HEK293 (cell line): ENCODE data around the gene CAPNS2.

Experiments used
- CTCF ChIA-PET: fragments of 350-600 bp; formaldehyde crosslinking; extraction: SDS; loops from one replicate; lab custom pipeline; 2021; ENCODE audit warnings: antibody characterized with exemption; lab: Yijun Ruan, JAX
- POLR2A ChIA-PET: fragments of 300-600 bp; formaldehyde crosslinking; extraction: SDS; loops from one replicate; lab custom pipeline; 2020; ENCODE audit warnings: antibody characterized with exemption, inconsistent platforms; lab: Yijun Ruan, JAX
- H3K27ac ChIP-seq: fragments of 200-500 bp; sonication (Bioruptor generic); 2 replicates; pipeline ENCODE4 v1.5.1; 2014; ENCODE audit warnings: low read depth, low read length, control low read depth, inconsistent platforms; ENCODE audit errors: extremely low read depth
- H3K36me3 ChIP-seq, 2 experiments: fragments of 200-500 bp in 1 of 2; sonication (Bioruptor generic) in 1 of 2; 1 replicate in 1 of 2; 2 replicates in 1 of 2; pipeline ENCODE4 v1.5.1; 2014 to 2017; ENCODE audit warnings: inconsistent platforms in 2 of 2, low read length in 2 of 2; ENCODE audit not compliant: control insufficient read depth in 2 of 2, insufficient read depth in 1 of 2
- H3K4me1 ChIP-seq: fragments of 200-500 bp; sonication (Bioruptor generic); 2 replicates; pipeline ENCODE4 v1.5.1; 2014; ENCODE audit warnings: mild to moderate bottlenecking, low read length, inconsistent platforms; ENCODE audit not compliant: control insufficient read depth, insufficient read depth
- H3K4me3 ChIP-seq: 2 replicates; pipeline ENCODE4 v1.5.1; 2011; ENCODE audit warnings: low read depth, mild to moderate bottlenecking, control low read depth, low read length, moderate library complexity
- H3K9me3 ChIP-seq: fragments of 200-500 bp; sonication (Bioruptor generic); 2 replicates; pipeline ENCODE4 v1.5.1; 2014; ENCODE audit warnings: low read depth, low read length, inconsistent platforms; ENCODE audit not compliant: control insufficient read depth, insufficient read depth
- BCL11A ChIP-seq: fragments of 450-650 bp; formaldehyde crosslinking; IDR thresholded peaks from 2 replicates; pipeline ENCODE4 v1.5.1; 2016; ENCODE audit warnings: low read depth, missing biosample characterization, missing genetic modification characterization
- HOXA7 ChIP-seq: sonication (generic); formaldehyde crosslinking; IDR thresholded peaks from 2 replicates; pipeline ENCODE4 v1.8.1; 2022; ENCODE audit warnings: missing genetic modification reagents, borderline replicate concordance
- MZF1 ChIP-seq: fragments of 450-650 bp; formaldehyde crosslinking; IDR thresholded peaks from 2 replicates; pipeline ENCODE4 v1.5.1; 2017; ENCODE audit warnings: missing biosample characterization, missing genetic modification characterization, borderline replicate concordance
- PRDM6 ChIP-seq: fragments of 450-650 bp; formaldehyde crosslinking; IDR thresholded peaks from 2 replicates; pipeline ENCODE4 v1.5.1; 2017; ENCODE audit warnings: missing biosample characterization, missing genetic modification characterization
- ZBTB6 ChIP-seq: fragments of 450-650 bp; formaldehyde crosslinking; IDR thresholded peaks from 2 replicates; pipeline ENCODE4 v1.5.1; 2017; ENCODE audit warnings: missing biosample characterization, missing genetic modification characterization
- ZBTB8A ChIP-seq: fragments of 450-650 bp; formaldehyde crosslinking; IDR thresholded peaks from 2 replicates; pipeline ENCODE4 v1.5.1; 2016; ENCODE audit warnings: missing biosample characterization, missing genetic modification characterization
- ZNF121 ChIP-seq: fragments of 450-650 bp; formaldehyde crosslinking; IDR thresholded peaks from 2 replicates; pipeline ENCODE4 v1.5.1; 2016; ENCODE audit warnings: missing biosample characterization, missing genetic modification characterization
- ZNF133 ChIP-seq: fragments of 450-650 bp; formaldehyde crosslinking; IDR thresholded peaks from 2 replicates; pipeline ENCODE4 v1.5.1; 2016; ENCODE audit warnings: missing biosample characterization, missing genetic modification characterization
- ZNF184 ChIP-seq: fragments of 450-650 bp; IDR thresholded peaks from 2 replicates; pipeline ENCODE4 v1.5.1; 2018; ENCODE audit warnings: missing biosample characterization, mild to moderate bottlenecking, missing genetic modification characterization
- ZNF2 ChIP-seq: fragments of 450-650 bp; formaldehyde crosslinking; IDR thresholded peaks from 2 replicates; pipeline ENCODE4 v1.5.1; 2016; ENCODE audit warnings: missing biosample characterization, missing genetic modification characterization
- ZNF211 ChIP-seq: fragments of 450-650 bp; formaldehyde crosslinking; IDR thresholded peaks from 2 replicates; pipeline ENCODE4 v1.5.1; 2016; ENCODE audit warnings: low read depth, missing biosample characterization, missing genetic modification characterization
- ZNF302 ChIP-seq: fragments of 450-650 bp; formaldehyde crosslinking; IDR thresholded peaks from 2 replicates; pipeline ENCODE4 v1.5.1; 2016; ENCODE audit warnings: missing biosample characterization, missing genetic modification characterization, low read depth
- ZNF433 ChIP-seq: fragments of 450-650 bp; formaldehyde crosslinking; IDR thresholded peaks from 2 replicates; pipeline ENCODE4 v1.5.1; 2016; ENCODE audit warnings: missing biosample characterization, missing genetic modification characterization, low read depth
- ZNF514 ChIP-seq: fragments of 450-650 bp; formaldehyde crosslinking; IDR thresholded peaks from 2 replicates; pipeline ENCODE4 v1.5.1; 2016; ENCODE audit warnings: missing biosample characterization, missing genetic modification characterization
- ZNF544 ChIP-seq: fragments of 450-650 bp; formaldehyde crosslinking; IDR thresholded peaks from 2 replicates; pipeline ENCODE4 v1.5.0; 2017; ENCODE audit warnings: missing biosample characterization, missing genetic modification characterization
- ZNF596 ChIP-seq: fragments of 450-650 bp; IDR thresholded peaks from 2 replicates; pipeline ENCODE4 v1.5.0; 2018; ENCODE audit warnings: missing biosample characterization, mild to moderate bottlenecking, missing genetic modification characterization, moderate library complexity
- ZNF776 ChIP-seq: fragments of 450-650 bp; formaldehyde crosslinking; IDR thresholded peaks from 2 replicates; pipeline ENCODE4 v1.5.0; 2017; ENCODE audit warnings: missing biosample characterization, missing genetic modification characterization, borderline replicate concordance
- ZNF777 ChIP-seq: fragments of 450-650 bp; formaldehyde crosslinking; IDR thresholded peaks from 2 replicates; pipeline ENCODE4 v1.5.1; 2017; ENCODE audit warnings: missing biosample characterization, missing genetic modification characterization, borderline replicate concordance
- ZNF830 ChIP-seq: fragments of 450-650 bp; IDR thresholded peaks from 2 replicates; pipeline ENCODE4 v1.5.0; 2018; ENCODE audit warnings: missing biosample characterization, missing genetic modification characterization, low read depth, mild to moderate bottlenecking, moderate library complexity
- ZSCAN30 ChIP-seq: fragments of 450-650 bp; IDR thresholded peaks from 2 replicates; pipeline ENCODE4 v1.5.1; 2018; ENCODE audit warnings: missing biosample characterization, mild to moderate bottlenecking, missing genetic modification characterization, moderate library complexity
- TF ChIP-seq, protein P1 (sequence below): fragments of 450-650 bp; formaldehyde crosslinking; IDR thresholded peaks from 2 replicates; pipeline ENCODE4 v1.5.1; 2016; ENCODE audit warnings: missing biosample characterization, missing genetic modification characterization, low read depth
- TF ChIP-seq, protein P2 (sequence below): fragments of 450-650 bp; formaldehyde crosslinking; IDR thresholded peaks from 2 replicates; pipeline ENCODE4 v1.5.1; 2016; ENCODE audit warnings: missing biosample characterization, missing genetic modification characterization
- TF ChIP-seq, protein P3 (sequence below): fragments of 450-650 bp; formaldehyde crosslinking; IDR thresholded peaks from 2 replicates; pipeline ENCODE4 v1.5.1; 2016; ENCODE audit warnings: missing biosample characterization, missing genetic modification characterization, borderline replicate concordance

CAPNS2 gene

DNA sequence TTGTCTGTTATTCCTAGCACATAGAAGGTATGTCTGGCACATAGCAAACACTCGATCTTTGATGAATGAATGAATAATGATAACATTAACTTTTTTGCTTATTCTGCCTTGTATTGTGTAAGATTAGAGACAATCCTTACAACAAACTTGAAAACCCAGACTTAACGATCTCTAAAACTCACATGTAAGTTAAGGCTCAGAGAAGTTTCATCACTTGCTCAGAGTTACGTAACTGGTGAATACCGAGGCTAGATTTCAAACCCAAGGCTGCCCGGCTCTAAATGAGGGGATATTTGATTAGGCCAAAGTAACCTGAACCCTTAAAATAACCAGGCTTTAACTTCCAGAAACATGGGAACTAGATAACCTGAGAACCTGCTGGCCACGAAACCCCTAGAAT, 22.3 kb downstream of the CAPNS2 start:
- Histone ChIP-seq H3K4me3 (no peak overlapping the region), H3K36me3 (no peaks in the 10 kb centered on the region)
- TF ChIP-seq ZNF514 (no peak), ZNF211 (no peak), ZNF302 (tag by site-specific recombination) (no peak), ZSCAN30 (tag by site-specific recombination) (no peak), ZNF121 (tag by site-specific recombination) (no peak), ZNF776 (tag by site-specific recombination) (no peak), ZNF184 (no peak)
- TF ChIP-seq, protein P1, sequence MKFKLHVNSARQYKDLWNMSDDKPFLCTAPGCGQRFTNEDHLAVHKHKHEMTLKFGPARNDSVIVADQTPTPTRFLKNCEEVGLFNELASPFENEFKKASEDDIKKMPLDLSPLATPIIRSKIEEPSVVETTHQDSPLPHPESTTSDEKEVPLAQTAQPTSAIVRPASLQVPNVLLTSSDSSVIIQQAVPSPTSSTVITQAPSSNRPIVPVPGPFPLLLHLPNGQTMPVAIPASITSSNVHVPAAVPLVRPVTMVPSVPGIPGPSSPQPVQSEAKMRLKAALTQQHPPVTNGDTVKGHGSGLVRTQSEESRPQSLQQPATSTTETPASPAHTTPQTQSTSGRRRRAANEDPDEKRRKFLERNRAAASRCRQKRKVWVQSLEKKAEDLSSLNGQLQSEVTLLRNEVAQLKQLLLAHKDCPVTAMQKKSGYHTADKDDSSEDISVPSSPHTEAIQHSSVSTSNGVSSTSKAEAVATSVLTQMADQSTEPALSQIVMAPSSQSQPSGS (tag by site-specific recombination), result no peak
- TF ChIP-seq, protein P2, sequence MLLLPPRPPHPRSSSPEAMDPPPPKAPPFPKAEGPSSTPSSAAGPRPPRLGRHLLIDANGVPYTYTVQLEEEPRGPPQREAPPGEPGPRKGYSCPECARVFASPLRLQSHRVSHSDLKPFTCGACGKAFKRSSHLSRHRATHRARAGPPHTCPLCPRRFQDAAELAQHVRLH (tag by site-specific recombination), result no peak
- TF ChIP-seq, all 188 proteins: peak for 0
- ChIA-PET POLR2A (no interaction called here), CTCF (no interaction called here)
- Histone ChIP-seq H3K9me3 (no peaks in the 10 kb centered on the region), H3K4me1 (no peaks in the 10 kb centered on the region), H3K27ac (no peak overlapping the region)

- no peak overlapping the region for H3K4me3 ChIP-seq
- no peak overlapping the region for H3K27ac ChIP-seq
- POLR2A ChIA-PET, result no interaction called here
- H3K36me3 ChIP-seq, result no peaks in the 10 kb centered on the region
- CTCF ChIA-PET, result interaction anchor here (1.9 kb wide), 1 partner anchor 127 kb away, joined by 9 read pairs; no protein-coding TSS in a partner anchor
- no peaks in the 10 kb centered on the region for H3K9me3 ChIP-seq
- H3K4me1 ChIP-seq, result no peaks in the 10 kb centered on the region
- TF ChIP-seq ZNF830 (no peak), ZNF544 (no peak), PRDM6 (tag by site-specific recombination) (no peak), MZF1 (tag by site-specific recombination) (no peak), ZNF596 (no peak), ZNF133 (tag by site-specific recombination) (no peak), ZBTB6 (tag by site-specific recombination) (no peak), ZNF777 (tag by site-specific recombination) (no peak), ZNF433 (no peak), ZBTB8A (tag by site-specific recombination) (no peak)
- TF ChIP-seq, protein P2 (tag by site-specific recombination), result no peak
These were observed 25.8 kb downstream of the CAPNS2 start for GRCh38 chr16:55592306-55592705.

- Histone ChIP-seq H3K36me3 (no peaks in the 10 kb centered on the region), H3K4me3 (no peak overlapping the region), H3K27ac (no peak overlapping the region), H3K4me1 (no peaks in the 10 kb centered on the region), H3K9me3 (no peaks in the 10 kb centered on the region)
- ChIA-PET CTCF (no interaction called here), POLR2A (no interaction called here)
- TF ChIP-seq ZNF596 (no peak), ZNF2 (tag by site-specific recombination) (no peak), BCL11A (no peak), HOXA7 (CRISPR knock-in tag) (no peak)
- TF ChIP-seq, protein P3, sequence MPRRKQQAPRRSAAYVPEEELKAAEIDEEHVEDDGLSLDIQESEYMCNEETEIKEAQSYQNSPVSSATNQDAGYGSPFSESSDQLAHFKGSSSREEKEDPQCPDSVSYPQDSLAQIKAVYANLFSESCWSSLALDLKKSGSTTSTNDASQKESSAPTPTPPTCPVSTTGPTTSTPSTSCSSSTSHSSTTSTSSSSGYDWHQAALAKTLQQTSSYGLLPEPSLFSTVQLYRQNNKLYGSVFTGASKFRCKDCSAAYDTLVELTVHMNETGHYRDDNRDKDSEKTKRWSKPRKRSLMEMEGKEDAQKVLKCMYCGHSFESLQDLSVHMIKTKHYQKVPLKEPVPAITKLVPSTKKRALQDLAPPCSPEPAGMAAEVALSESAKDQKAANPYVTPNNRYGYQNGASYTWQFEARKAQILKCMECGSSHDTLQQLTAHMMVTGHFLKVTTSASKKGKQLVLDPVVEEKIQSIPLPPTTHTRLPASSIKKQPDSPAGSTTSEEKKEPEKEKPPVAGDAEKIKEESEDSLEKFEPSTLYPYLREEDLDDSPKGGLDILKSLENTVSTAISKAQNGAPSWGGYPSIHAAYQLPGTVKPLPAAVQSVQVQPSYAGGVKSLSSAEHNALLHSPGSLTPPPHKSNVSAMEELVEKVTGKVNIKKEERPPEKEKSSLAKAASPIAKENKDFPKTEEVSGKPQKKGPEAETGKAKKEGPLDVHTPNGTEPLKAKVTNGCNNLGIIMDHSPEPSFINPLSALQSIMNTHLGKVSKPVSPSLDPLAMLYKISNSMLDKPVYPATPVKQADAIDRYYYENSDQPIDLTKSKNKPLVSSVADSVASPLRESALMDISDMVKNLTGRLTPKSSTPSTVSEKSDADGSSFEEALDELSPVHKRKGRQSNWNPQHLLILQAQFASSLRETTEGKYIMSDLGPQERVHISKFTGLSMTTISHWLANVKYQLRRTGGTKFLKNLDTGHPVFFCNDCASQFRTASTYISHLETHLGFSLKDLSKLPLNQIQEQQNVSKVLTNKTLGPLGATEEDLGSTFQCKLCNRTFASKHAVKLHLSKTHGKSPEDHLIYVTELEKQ (tag by site-specific recombination), result no peak
These were observed 31.4 kb downstream of the CAPNS2 start for GRCh38 chr16:55597928-55598327.
